IMR-90 (cell line): ENCODE data around the gene NOMO2. TPM values are rescaled to one million over a fixed set of nuclear protein-coding genes. Genes with fewer than 3 reads are reported as not detected.
"Not testable (repeated sequence)": the region's sequence is repeated elsewhere in the genome, so short reads cannot be mapped to it uniquely, and the experiment has no call there.

Experiments used
- ATAC-seq: fragments of 200-7000 bp; cut with Tn5 transposase; 2 replicates; pipeline ENCODE4 v1.9.1; 2020; ENCODE audit warnings: low read depth, mild to moderate bottlenecking, moderate library complexity
- BruUV-seq: library from RNA; stranded (reverse); fragments of 400-500 nt; replicated peaks from 2 replicates; lab custom pipeline; 2021; lab: Mats Ljungman, UMichigan
- CTCF ChIA-PET: fragments of 300-600 bp; formaldehyde crosslinking; extraction: SDS; loops from one replicate; lab custom pipeline; 2021; ENCODE audit warnings: antibody characterized with exemption; lab: Yijun Ruan, JAX
- POLR2A ChIA-PET: fragments of 300-600 bp; sonication (Branson Sonifier 250); formaldehyde crosslinking; loops from one replicate; lab custom pipeline; 2022; ENCODE audit warnings: antibody characterized with exemption; ENCODE audit not compliant: unreplicated experiment; lab: Charles Lee
- DNase-seq: peaks from one replicate; pipeline ENCODE4 v3.0.0; 2013
- H2AFZ ChIP-seq: replicated peaks from 2 replicates; pipeline ENCODE3; 2013; ENCODE audit warnings: low read length, mild to moderate bottlenecking; ENCODE audit not compliant: poor library complexity
- H2AK5ac ChIP-seq: 2 replicates; pipeline ENCODE4 v1.6.1; 2013; ENCODE audit warnings: low read depth, low read length, inconsistent platforms
- H2AK9ac ChIP-seq: replicated peaks from 2 replicates; pipeline ENCODE3; 2013; ENCODE audit warnings: mild to moderate bottlenecking, low read depth, low read length, moderate library complexity; ENCODE audit not compliant: poor library complexity
- H2BK120ac ChIP-seq: 2 replicates; pipeline ENCODE4 v1.6.1; 2013; ENCODE audit warnings: low read depth, low read length, inconsistent platforms
- H2BK15ac ChIP-seq: 3 replicates; pipeline ENCODE4 v1.6.1; 2013; ENCODE audit warnings: low read depth, low read length, inconsistent platforms
- H2BK20ac ChIP-seq: 2 replicates; pipeline ENCODE4 v1.6.1; 2013; ENCODE audit warnings: low read depth, mild to moderate bottlenecking, inconsistent platforms, low read length, moderate library complexity
- H2BK5ac ChIP-seq: 2 replicates; pipeline ENCODE4 v1.6.1; 2013; ENCODE audit warnings: mild to moderate bottlenecking, low read depth, low read length, inconsistent platforms; ENCODE audit not compliant: poor library complexity, severe bottlenecking
- H3K14ac ChIP-seq: replicated peaks from 2 replicates; pipeline ENCODE4 v1.6.1; 2013; ENCODE audit warnings: low read depth, low read length, inconsistent platforms
- H3K18ac ChIP-seq: 2 replicates; pipeline ENCODE4 v1.6.1; 2013; ENCODE audit warnings: low read depth, low read length, control low read depth
- H3K23ac ChIP-seq: 2 replicates; pipeline ENCODE4 v1.6.1; 2013; ENCODE audit warnings: low read depth, low read length, inconsistent platforms
- H3K27ac ChIP-seq: 2 replicates; pipeline ENCODE4 v1.5.1; 2013; ENCODE audit warnings: mild to moderate bottlenecking, control low read depth, low read length; ENCODE audit not compliant: insufficient read depth
- H3K27me3 ChIP-seq: 2 replicates; pipeline ENCODE4 v1.6.1; 2013; ENCODE audit warnings: low read length; ENCODE audit not compliant: control insufficient read depth, insufficient read depth
- H3K36me3 ChIP-seq: 2 replicates; pipeline ENCODE4 v1.6.1; 2013; ENCODE audit warnings: low read length, mixed read lengths; ENCODE audit not compliant: control insufficient read depth, insufficient read depth
- H3K4ac ChIP-seq: 2 replicates; pipeline ENCODE4 v1.6.1; 2013; ENCODE audit warnings: low read depth, low read length, inconsistent platforms
- H3K4me1 ChIP-seq: 2 replicates; pipeline ENCODE4 v1.6.1; 2013; ENCODE audit warnings: low read length, mixed read lengths; ENCODE audit not compliant: control insufficient read depth, insufficient read depth
- H3K4me2 ChIP-seq: 2 replicates; pipeline ENCODE4 v1.6.1; 2013; ENCODE audit warnings: low read depth, mild to moderate bottlenecking, control low read depth, low read length, moderate library complexity
- H3K4me3 ChIP-seq: 2 replicates; pipeline ENCODE4 v1.5.1; 2013; ENCODE audit warnings: low read depth, mild to moderate bottlenecking, control low read depth, low read length, moderate library complexity; ENCODE audit not compliant: insufficient read depth
- H3K56ac ChIP-seq: 2 replicates; pipeline ENCODE4 v1.6.1; 2013; ENCODE audit warnings: low read length, inconsistent platforms; ENCODE audit not compliant: insufficient read depth; ENCODE audit errors: extremely low read depth
- H3K79me1 ChIP-seq, 2 experiments: 2 replicates each; pipeline ENCODE4 v1.6.1; 2013; ENCODE audit warnings: low read length in 2 of 2, inconsistent platforms in 1 of 2, low read depth in 1 of 2
- H3K9ac ChIP-seq: 2 replicates; pipeline ENCODE4 v1.6.1; 2013; ENCODE audit warnings: low read depth, low read length, control low read depth
- H3K9me1 ChIP-seq: 2 replicates; pipeline ENCODE4 v1.6.1; 2013; ENCODE audit warnings: low read length, inconsistent platforms; ENCODE audit not compliant: insufficient read depth
- H3K9me3 ChIP-seq: 2 replicates; pipeline ENCODE4 v1.6.1; 2013; ENCODE audit warnings: low read length; ENCODE audit not compliant: control insufficient read depth, insufficient read depth
- H4K20me1 ChIP-seq: 2 replicates; pipeline ENCODE4 v1.6.1; 2013; ENCODE audit warnings: low read length, inconsistent platforms; ENCODE audit not compliant: insufficient read depth
- H4K5ac ChIP-seq: 2 replicates; pipeline ENCODE4 v1.6.1; 2013; ENCODE audit warnings: mild to moderate bottlenecking, low read depth, low read length, control low read depth
- H4K8ac ChIP-seq, 2 experiments: 2 replicates each; pipeline ENCODE4 v1.6.1; 2013; ENCODE audit warnings: low read depth in 2 of 2, low read length in 2 of 2, control low read depth in 1 of 2, inconsistent platforms in 1 of 2
- H4K91ac ChIP-seq: 2 replicates; pipeline ENCODE4 v1.6.1; 2013; ENCODE audit warnings: low read depth, low read length, inconsistent platforms; ENCODE audit not compliant: insufficient read depth
- WGBS, 2 experiments: methylation state at CpG; one replicate each; pipeline versions ENCODE4 v1.1.5 to v1.1.7; 2013; ENCODE audit warnings: missing lambda C conversion rate in 2 of 2; ENCODE audit not compliant: insufficient read length in 1 of 2; ENCODE audit errors: extremely low coverage in 2 of 2; 5-methylcytosine and 5-hydroxymethylcytosine counted together
- dilution Hi-C: fragments of 300-500 bp; cut with HindIII; formaldehyde crosslinking; loops from one replicate; pipeline ENCODE4 v1.14.3; 2018; ENCODE audit warnings: low sequenced_read_pairs; ENCODE audit not compliant: unreplicated experiment
- in situ Hi-C: fragments of 300-500 bp; cut with MboI; formaldehyde crosslinking; loops from 3 replicates; pipeline ENCODE4 v1.14.3; 2019; ENCODE audit warnings: low sequenced_read_pairs, inconsistent platforms, mixed read lengths
- intact Hi-C: fragments of 100-400 bp; cut with micrococcal nuclease; formaldehyde crosslinking; loops from 2 replicates; pipeline ENCODE4 v1.10.0; 2022
- polyA plus RNA-seq, 3 experiments: library from polyadenylated mRNA; depleted of rRNA; stranded (reverse); fragments of >200 nt; gene quantifications; 2 replicates each; pipeline ENCODE4 v1.2.3, GENCODE V29; 2012; ENCODE audit warnings: low replicate concordance in 1 of 3
- total RNA-seq: library from RNA; depleted of rRNA; stranded (reverse); fragments of >200 nt; gene quantifications from 2 replicates; pipeline ENCODE4 v1.2.3, GENCODE V29; 2012
- TF ChIP-seq, protein P1 (sequence below): conservative IDR thresholded peaks from 2 replicates; pipeline ENCODE4 v1.5.1; 2012; ENCODE audit warnings: mild to moderate bottlenecking, low read depth, low read length, improper control_type of control experiment

The NOMO2 gene
- total and polyA plus RNA-seq, 2 of the 4 experiments (the other 2 are of a cell fraction): 103 to 184 TPM

DNA sequence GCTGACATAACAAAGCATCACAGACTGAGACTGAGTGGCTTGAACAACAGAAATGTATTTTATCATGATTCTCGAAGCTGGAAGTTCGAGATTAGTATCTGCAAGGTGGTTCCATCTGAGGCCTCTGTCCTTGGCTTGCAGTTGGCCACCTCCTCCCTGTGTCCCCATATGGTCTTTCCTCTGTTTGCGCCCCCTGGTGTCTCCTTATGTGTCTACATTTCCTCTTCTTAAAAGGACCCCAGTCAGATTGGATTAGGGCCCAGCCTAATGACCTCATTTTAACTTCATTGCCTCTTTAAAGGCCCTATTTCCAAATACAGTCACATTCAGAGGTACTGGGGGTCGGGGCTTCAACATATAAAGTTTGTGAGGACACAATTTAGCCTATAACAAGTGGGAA, 30.0 kb upstream of the NOMO2 start:
- H2BK15ac ChIP-seq, H2AK5ac ChIP-seq, H4K20me1 ChIP-seq, H3K27ac ChIP-seq, H3K9ac ChIP-seq, H3K4me1 ChIP-seq, H3K4me3 ChIP-seq, POLR2A ChIA-PET, intact Hi-C loops, H2BK120ac ChIP-seq, BruUV-seq, H3K18ac ChIP-seq, H3K36me3 ChIP-seq, CTCF ChIA-PET, H3K79me1 ChIP-seq, in situ Hi-C loops, H2AFZ ChIP-seq, H3K4me2 ChIP-seq, H2AK9ac ChIP-seq, H4K91ac ChIP-seq, H2BK20ac ChIP-seq, dilution Hi-C loops, H2BK5ac ChIP-seq, H3K56ac ChIP-seq, H4K5ac ChIP-seq, H3K27me3 ChIP-seq, H3K23ac ChIP-seq, H3K9me3 ChIP-seq, H3K14ac ChIP-seq, H3K4ac ChIP-seq, H4K8ac ChIP-seq, H3K9me1 ChIP-seq: not testable (repeated sequence)
- WGBS, 2 experiments: no CpG with 5 or more reads among the region's 4 CpGs
- DNase-seq (peak; percentile 25), ATAC-seq (peak; percentile 63)
- TF ChIP-seq, protein P1, sequence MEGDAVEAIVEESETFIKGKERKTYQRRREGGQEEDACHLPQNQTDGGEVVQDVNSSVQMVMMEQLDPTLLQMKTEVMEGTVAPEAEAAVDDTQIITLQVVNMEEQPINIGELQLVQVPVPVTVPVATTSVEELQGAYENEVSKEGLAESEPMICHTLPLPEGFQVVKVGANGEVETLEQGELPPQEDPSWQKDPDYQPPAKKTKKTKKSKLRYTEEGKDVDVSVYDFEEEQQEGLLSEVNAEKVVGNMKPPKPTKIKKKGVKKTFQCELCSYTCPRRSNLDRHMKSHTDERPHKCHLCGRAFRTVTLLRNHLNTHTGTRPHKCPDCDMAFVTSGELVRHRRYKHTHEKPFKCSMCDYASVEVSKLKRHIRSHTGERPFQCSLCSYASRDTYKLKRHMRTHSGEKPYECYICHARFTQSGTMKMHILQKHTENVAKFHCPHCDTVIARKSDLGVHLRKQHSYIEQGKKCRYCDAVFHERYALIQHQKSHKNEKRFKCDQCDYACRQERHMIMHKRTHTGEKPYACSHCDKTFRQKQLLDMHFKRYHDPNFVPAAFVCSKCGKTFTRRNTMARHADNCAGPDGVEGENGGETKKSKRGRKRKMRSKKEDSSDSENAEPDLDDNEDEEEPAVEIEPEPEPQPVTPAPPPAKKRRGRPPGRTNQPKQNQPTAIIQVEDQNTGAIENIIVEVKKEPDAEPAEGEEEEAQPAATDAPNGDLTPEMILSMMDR: 0 out of 2 replicates have a peak, but pooled peaks have one; percentile 11

DNA sequence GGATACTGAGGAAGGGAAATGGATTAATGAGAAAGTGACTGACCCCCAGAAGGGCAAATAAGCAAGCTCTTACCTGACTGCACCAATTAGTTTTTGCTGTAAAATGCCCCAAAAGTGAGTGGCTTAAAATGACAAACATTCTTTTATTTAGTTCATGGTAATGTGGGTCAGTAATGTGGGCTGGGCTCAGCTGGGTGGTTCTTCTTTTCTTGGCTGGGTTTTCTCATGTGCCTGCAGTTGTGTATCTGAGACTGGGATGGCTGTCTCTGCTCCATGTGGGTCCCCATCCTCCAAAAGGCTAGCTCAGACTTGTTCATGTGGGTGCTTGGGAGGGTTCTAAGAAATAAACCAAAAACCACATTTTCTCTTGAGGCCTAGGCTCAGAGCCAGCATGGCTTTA, 29.5 kb upstream of the NOMO2 start:
- dilution Hi-C loops, H3K9me1 ChIP-seq, H2AK9ac ChIP-seq, H3K4me1 ChIP-seq, H3K27ac ChIP-seq, H3K4me2 ChIP-seq, H2BK20ac ChIP-seq, H3K56ac ChIP-seq, CTCF ChIA-PET, H2BK5ac ChIP-seq, H4K8ac ChIP-seq, H4K20me1 ChIP-seq, H3K4ac ChIP-seq, H3K36me3 ChIP-seq, H2BK120ac ChIP-seq, H2BK15ac ChIP-seq, H3K14ac ChIP-seq, H3K9me3 ChIP-seq, DNase-seq, intact Hi-C loops, BruUV-seq, H3K27me3 ChIP-seq, H2AK5ac ChIP-seq, H4K91ac ChIP-seq, ATAC-seq, H3K9ac ChIP-seq, H3K79me1 ChIP-seq, H2AFZ ChIP-seq, H4K5ac ChIP-seq, H3K23ac ChIP-seq, H3K4me3 ChIP-seq, in situ Hi-C loops, POLR2A ChIA-PET, H3K18ac ChIP-seq: not testable (repeated sequence)
